Hematopoietic multipotent progenitor cell treated with erythropoietin and hydrocortisone succinate and interleukin-3 and kit ligand, for 15 days (in vitro differentiated cells): ENCODE measurements around the gene RASSF7.

Experiments used
- DNase-seq: peaks from one replicate; pipeline ENCODE4 v3.0.0-alpha.2; 2015; ENCODE audit warnings: low spot score

RASSF7 gene

DNA sequence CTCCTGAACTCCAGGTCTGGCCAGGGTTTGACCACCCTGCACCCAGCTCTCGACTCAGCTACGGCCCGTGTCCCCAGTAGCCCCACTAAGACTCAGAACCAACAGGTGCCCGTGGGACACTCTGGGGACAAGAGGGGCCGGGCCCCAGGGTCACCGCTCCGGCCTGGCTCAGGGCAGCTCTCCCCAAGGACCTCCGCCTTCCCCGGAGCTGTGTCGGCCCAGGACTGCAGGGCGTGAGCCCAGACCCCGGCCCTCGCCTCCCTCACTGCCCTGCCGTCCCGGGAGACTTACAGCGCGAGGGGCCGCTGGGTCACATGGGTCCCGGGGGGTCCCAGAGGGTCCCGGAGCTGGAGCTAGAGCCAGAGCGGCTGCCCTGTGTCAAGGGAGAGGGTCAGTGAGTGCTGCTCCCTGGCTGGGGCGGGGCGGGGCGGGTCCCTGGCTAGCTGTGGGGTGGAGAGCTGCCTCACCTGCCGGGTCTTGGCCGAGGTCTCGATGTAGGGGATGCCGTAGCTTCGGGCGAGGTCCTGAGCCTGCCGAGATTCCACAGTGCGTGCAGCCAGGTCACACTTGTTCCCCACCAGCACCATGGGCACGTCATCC is 27.7 kb upstream of the RASSF7 start:
- no peak for DNase-seq

DNA sequence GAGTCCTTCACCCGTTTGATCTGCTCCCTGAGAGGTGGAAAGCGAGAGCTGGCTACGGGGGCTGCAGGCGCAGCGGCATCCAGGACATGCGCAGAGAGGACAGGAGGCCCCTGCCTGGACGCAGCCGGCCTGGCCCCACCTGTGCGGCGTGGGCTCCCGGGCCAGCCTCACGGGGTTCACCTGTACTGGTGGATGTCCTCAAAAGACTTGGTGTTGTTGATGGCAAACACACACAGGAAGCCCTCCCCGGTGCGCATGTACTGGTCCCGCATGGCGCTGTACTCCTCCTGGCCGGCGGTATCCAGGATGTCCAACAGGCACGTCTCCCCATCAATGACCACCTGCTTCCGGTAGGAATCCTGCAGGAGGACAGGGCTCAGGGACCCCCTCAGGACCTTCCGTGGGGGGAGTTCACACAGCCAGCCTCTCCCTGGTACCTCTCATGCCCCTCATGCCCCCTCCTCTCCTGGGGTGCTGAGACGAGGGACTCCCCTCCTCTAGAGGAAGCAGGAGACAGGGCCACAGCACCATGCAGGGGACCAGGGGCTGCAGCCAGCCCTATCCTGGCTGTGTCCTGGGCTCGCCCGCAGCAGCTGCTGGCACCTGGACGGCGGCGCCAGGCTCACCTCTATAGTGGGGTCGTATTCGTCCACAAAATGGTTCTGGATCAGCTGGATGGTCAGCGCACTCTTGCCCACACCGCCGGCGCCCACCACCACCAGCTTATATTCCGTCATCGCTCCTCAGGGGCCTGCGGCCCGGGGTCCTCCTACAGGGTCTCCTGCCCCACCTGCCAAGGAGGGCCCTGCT is 27.0 kb upstream of the RASSF7 start:
- DNase-seq: no peak

DNA sequence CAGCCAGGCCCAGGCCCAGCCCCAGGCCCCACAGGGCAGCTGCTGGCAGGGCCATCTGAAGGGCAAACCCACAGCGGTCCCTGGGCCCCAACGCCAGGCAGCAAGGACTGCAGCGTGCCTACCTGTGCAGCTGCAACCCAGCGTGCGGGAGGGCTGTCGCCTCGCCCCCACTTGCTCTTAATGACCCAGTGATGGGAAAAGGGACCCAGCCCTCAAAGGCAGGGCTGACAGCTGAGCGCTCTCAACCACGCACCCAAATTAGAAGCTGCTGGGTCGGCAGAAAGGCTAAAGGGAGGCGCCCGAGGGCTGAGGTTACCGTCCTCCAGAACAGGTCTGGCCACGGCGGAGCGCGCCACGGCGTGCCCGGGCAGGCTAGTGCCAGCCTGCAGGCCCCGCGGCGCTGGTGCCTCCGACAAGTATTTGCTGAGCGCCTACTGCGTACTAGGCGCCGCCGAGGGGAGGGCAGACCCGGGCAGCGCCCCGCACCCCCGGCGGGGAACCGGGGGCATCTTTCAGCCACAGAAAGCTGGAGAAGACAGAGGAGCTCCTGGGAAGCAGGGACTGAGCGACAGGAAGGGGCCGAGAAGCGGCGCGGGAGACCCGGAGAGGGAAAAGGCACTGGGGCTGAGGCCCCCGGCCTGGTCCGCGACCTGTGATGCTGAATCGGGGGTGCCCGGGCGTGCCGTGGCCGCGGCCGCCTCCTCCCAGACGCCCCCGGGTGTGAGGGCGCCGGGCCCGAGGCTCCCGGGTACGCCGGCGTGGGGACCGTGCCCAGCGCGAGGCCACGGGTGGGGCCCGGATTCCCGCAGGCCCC is 26.2 kb upstream of the RASSF7 start:
- no peak for DNase-seq

DNA sequence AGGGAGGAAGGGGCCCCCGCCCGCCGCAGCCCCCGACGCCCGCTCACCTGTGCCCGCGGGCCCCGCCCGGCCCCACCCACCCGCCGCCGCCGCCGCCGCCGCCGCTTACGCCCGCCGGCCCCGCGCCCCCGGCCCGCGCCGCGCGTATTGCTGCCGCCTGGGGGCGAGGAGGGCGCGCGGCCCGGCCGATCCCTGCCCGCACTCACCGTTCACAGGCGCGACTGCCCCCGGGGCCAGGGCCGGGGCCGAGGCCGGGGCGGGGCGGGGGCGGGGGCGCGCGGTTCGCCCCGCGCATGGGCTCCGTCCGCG is 25.6 kb upstream of the RASSF7 start:
- DNase-seq: no peak

DNA sequence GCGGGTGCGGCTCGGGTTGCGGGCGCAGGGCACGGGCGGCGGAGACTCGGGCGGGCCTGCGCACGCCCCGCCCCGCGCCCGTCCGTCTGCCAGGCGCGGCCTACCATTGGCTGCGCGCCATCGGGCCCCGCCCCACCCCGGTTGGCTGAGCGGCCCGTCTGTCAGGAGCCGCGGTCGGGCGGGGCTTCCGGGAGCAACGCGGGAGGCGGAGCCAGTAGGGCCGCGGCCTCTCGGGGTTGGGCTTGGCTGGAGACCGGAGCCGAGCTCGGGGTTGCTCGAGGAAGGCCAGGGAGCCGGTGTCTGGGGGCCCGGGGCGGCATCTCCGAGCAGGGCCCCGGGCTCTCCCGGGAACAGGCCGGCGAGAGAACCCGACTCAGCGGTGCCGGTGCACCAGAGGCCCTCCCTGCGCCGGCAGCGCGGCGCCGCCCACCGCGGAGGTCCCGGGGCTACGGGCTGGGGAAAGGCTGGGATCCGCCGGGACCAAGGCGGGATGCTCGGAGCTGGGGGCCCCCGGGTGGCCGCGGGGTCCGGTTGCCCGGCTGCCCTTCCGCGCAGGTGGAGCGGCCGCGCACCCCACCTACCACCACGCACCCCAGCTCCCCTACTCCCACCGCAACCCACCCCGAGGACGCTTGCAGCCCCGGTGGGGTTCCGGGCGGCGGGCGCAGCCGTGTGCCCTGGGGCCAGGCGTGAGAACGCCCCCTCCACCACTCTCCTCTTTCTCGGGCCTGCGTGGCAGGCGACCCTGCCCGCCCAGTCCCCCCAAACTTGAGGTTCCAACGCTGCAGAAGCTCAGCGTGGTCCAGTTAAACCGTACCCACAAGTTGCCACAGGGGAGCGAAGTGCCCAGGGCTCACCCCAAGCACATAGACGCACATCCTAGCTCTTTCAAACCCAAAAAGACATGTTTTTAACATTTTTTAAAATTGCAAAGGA is 25.0 kb upstream of the RASSF7 start, which contains the start of gene HRAS:
HRAS (minus strand) TSS at position 58 of the 936 bp plus-strand sequence.
- peak; percentile 97 for DNase-seq

DNA sequence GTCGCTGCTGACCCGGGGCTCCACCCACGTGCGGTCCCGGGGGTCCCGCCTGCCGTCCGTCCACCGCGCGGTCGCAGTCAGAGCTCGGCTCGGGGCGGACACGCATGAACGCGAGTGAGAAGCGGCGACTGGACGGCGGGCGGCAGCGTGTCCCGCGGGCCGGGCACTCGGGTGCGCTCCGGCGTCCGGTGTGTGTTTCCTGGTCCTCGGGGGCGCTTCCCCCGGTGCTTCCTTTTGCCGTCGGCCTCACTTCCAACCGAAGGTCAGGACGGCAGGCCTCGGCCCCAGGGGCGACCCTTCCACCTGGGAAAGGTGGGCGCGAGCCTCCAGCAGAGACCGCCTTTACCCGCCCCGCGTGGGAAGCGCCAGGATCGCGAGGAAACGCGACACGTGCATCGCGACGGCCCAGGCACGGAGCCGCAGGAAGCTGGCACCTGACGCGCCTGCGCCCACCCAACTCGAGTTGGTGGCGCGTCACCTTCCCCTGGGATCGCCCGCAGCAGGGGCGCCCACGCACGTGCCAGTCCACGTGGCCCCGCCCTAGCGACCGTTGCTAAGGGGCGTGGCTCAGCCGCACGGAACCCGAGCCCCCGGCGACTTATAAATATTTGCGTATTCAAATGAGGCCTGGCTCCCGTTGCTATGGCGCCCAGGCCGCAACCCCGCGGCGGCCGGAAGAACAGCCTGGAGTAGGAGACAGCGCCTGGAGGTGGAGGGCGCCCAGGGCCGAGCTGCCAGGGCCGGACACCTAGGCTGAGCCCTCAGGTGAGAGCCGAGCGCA is 23.7 kb upstream of the RASSF7 start, which contains the start of gene LRRC56:
LRRC56 (plus strand) TSS at position 687 of the 781 bp plus-strand sequence. CDS start 3,158 bp downstream, outside the sequence.
- peak; percentile 75 for DNase-seq

DNA sequence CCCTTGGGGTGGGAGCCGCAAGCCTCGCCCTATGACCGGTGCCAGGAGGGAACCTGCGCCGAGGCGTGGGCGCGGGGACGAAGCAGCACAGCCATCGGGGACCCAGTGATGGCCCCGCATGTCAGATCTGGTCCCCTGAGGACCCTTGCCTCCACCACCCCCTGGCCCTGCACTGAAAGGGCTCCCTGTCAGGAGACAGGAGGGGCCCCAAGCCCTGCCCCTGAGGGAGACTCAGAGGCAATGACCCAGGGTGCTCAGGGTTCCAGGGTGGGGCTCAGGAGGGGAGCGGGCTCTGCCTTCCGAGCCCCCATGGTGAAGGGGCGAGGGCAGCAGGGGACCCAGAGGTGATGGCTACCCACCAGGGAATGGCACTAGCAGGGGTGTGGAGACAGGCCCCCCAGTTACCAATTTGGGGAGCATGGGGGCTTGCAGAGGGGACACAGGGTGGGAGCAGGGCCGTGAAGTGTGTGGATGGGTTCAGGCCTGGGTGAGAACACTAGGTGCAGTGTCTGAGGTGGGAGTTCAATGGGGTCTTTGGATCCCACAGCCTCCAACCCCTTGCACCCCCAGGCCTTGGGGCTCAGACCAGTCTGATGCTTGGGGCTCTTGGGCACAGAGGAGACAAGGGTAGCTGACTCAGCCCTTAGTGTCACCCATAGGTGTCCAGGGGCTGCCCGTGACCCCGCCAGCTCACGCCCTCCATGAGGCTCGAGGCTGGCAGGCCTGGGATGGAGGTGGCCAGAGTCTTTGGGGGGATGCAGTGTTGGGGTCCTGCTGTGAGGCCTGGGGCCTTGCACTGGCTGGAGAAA is 22.9 kb upstream of the RASSF7 start:
- DNase-seq: no peak

DNA sequence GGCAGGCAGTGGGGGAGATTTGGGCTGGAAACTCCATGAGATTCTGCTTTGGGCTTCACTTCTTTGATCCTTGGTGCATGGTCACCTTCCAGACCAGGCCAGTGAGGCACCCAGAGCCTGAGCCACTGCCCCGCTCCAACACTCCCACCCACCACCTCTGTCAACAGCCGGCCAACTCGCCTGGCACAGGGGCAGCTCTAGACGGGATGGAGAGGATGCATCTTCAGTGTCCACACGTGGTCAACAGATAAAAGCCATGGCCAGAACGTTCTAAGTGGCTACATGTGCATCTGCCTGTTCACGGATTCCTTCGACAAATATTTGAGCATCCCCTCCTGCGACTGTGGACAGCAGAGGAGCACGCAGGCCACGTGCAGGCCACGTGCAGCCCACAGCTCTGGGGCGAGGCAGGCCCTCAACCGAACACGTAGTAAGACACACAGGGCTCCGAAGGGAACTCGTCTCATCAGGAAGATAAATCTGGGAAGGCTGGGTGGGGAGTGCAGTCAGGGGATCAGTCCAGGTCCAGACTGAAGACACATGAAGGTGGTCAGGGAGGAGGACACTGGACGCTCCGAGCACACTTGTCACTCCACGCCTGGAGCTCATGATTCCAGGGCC is 22.2 kb upstream of the RASSF7 start:
- DNase-seq: no peak

DNA sequence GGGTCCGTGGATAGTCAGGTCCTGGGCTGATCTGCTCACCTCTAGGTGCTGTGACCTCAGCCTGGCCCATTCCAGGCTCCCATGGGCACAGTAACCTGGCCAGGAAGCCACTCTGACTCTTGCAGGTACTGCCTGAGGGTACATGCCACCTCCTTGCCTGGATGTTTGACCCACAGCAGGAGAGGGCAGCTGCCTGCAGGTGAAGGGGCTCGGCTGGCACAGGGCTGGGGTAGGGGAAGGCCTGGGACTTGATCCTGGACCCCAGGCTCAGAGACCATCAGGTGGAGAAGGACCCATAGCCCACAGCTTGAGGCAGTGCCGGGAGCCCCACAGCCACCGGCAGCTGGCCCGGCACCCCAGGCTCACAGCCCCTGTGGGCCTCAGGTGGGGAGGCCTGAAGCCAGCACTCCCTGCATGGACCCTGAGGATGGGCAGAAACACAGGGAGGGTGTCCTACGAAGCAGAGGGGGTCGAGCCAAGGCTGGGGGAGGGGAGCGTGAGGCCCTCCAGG is 20.7 kb upstream of the RASSF7 start:
- no peak for DNase-seq

DNA sequence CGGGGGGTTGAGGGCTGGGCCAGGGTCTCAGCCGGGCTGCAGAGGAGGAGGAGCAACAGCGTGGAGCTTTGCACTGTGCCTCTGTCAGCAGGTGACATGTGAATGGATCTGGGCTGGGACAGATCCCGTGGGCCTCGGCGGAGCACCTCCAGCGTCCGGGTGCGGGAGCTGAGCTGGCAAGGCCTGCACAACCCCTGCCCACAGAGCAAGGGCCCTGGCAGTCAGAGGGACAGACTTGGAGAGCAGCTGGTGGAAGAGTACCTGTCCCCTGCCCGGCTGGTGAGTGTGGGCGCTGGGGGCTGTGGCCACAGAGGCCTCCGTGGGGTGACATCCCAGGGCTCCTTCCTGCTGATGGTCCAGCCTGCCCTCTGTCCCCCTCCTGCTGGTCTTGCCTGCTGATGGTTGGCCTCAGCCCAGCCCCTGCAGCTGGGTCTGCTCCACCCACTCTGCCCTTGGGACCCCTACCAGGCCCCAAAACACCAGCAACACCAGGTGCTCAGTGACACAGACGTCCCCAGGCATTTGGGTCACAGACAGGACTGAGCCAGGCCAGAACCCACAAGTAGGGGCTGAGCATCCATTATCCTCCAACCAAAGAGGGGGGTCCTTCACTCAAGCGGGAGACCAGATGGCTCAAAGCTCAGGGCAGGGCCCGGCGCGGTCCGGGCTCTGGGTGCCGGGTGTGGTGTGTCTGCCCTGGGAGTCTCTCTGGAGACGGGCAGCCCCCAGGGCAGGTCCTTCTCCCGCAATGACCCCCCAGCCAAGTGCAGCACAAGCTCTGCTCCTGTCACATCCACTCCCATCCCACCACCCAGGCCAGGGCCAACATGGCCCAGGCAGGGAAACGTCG is 20.0 kb upstream of the RASSF7 start:
- DNase-seq: no peak

DNA sequence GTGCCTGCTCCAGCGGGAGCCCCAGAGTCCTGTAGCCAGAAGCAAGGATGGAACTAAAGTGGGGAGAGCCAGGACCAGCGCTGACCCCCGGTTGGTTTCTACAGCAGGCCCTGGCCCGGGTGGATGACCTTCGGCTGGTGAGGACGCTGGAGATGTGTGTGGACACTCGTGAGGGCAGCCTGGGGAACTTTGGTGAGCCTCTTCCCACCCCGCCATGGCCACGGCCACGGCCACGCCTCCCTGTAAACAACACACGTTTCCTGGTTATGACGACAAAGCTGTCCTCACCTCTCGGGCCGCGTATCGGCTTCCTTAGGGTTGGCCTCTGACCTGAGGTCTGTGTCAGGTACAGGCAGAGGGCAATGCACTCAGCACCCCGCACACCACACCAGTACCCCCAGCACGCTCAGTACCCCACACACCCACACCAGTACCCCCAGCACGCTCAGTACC is 19.3 kb upstream of the RASSF7 start:
- no peak for DNase-seq

DNA sequence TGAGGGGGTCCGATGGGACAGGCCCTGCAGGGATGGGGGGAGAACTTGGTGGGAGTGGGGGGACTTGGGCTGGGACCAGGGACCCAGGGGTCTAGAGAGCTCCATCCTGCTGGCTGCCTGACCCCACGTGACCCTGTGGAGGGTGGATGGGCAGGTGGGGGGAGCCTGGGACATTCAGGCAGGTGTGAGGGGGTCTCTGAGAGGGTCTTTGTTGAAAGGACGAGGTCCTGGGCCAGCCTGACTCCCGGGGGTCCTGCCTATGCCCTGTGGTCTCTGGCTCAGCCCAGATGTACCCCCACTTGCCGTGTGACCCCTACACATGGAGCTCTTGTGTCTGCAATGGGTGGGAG is 16.0 kb upstream of the RASSF7 start:
- DNase-seq: no peak

DNA sequence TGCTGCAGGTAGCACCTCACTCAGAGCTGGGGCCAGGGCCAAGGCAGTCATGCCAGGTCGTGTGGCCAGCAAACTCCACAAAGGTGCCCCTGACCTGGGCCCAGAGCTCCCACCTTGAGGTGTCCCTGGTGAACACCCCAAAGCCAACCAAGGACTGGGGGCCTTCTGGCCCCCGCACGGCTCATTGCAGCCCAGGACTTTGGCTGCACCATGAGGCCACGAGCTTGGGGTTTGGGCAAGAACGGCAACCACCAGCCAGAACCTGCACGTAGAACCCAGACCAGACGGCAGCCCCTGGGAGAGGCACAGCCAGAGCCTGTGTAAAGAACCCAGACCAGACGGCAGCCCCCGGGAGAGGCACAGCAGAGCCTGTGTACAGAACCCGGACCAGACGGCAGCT is 15.6 kb upstream of the RASSF7 start:
- no peak for DNase-seq

DNA sequence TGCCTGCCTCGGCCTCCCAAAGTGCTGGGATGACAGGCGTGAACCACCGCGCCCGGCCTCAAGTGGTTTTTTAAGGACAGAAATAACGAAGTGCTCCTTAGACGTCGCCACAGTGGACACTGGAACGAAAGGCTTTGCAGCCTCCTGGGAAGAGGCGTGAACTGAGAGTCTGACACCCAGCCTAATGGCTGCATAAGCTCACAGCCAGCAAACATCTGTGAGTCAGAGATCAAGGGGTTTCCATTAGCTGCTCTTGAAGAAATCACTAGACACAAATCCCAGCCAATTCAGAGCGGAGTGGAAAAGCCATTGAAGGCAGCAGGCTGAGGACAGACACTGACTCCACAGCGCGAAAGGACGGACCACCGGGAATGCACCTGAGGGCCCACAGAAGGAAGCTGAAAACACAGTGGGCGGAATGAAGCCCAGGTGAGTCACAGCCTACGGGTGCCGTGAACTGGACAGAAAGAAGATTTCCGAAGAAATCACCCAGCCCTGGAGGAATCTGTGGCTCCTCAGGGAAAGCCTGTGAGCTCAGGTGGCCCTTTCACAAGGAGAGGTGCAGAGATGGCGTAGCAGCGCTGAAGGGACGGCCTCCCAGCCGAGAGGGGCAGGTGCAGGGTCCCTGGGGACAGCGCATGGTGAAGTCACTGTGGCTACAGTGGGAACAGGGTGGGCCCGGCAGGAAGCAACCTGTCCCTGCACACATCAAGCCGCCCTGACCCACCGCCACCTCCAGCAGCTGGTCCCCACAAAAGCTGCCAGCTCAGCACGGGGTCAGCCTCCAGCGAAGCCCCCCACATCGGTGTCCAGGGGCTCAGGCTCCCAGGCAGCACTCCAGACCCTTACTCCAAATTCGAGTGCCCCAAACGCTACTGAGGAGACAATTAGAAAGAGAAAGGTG is 11.8 kb upstream of the RASSF7 start:
- no peak for DNase-seq

DNA sequence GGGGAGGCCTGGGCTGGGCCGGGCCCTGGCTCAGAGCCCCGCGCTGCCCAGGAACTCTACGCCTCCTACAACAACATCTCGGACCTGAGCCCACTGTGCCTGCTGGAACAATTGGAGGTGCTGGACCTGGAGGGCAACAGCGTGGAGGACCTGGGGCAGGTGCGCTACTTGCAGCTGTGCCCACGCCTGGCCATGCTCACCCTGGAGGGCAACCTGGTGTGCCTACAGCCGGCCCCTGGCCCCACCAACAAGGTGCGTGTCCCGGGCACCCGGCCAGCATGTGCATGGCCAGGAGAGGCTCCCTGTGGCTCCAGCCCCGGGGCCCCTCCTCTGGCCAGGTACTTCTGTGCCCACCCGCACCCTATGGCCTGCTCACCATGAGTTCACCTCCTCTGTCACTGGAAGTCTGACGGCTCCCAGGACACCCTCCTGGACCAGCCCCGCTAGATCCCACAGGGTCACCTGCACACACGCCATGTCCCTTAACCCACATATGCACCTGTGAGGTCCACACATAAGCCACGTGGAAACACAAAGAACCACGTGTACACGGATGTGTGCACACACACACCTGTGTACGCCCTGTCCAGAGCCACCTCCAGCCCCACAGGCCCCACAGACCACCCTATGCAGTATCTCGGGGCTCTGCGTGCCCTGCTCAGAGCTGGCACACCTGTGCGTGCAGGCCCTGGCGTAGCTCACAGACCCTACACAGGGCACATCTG is 10.6 kb upstream of the RASSF7 start:
- DNase-seq: no peak

DNA sequence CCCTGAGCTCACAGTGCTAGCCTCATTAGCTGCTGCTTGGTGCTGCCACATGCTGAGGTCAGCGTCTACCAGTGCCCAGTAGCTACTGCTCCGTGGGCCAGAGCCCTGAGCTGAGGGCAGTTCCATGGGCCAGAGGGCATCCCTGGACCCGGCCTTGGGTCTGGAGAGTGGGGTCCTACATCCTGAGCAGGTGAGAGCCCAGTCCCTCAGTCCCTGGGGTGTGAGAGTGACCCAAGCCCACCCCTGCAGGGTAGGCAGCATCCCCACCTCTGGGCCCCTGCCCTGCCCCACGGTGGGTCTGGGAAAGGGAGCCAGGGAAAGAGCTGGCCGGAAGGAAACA is 10.1 kb upstream of the RASSF7 start:
- DNase-seq: no peak

DNA sequence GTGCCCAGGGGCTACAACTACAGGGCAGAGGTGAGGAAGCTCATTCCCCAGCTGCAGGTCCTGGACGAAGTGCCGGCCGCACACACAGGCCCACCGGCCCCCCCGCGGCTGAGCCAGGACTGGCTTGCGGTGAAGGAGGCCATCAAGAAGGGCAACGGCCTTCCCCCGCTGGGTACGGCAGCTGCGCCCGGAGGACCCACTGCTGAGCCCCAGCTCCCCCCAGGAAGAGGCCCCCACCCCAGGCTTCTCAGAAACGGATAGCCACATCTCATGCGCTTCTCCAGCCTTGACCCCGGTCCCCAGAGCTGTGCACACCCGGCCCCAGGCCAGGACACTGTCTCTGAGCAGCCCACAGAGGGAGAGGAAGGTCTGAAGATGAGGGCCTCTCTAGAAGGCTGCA is 9.6 kb upstream of the RASSF7 start:
- DNase-seq: no peak
